HG02623 (cell line): Measurements from ENCODE around the gene EGF.
"Not testable (repeated sequence)": the region's sequence is repeated elsewhere in the genome, so short reads cannot be mapped to it uniquely, and the experiment has no call there.

Source experiments
- ATAC-seq: cut with Tn5 transposase; IDR thresholded peaks from one replicate; pipeline ENCODE4 v1.9.1; 2021; ENCODE audit warnings: moderate library complexity; ENCODE audit not compliant: unreplicated experiment

EGF gene

DNA sequence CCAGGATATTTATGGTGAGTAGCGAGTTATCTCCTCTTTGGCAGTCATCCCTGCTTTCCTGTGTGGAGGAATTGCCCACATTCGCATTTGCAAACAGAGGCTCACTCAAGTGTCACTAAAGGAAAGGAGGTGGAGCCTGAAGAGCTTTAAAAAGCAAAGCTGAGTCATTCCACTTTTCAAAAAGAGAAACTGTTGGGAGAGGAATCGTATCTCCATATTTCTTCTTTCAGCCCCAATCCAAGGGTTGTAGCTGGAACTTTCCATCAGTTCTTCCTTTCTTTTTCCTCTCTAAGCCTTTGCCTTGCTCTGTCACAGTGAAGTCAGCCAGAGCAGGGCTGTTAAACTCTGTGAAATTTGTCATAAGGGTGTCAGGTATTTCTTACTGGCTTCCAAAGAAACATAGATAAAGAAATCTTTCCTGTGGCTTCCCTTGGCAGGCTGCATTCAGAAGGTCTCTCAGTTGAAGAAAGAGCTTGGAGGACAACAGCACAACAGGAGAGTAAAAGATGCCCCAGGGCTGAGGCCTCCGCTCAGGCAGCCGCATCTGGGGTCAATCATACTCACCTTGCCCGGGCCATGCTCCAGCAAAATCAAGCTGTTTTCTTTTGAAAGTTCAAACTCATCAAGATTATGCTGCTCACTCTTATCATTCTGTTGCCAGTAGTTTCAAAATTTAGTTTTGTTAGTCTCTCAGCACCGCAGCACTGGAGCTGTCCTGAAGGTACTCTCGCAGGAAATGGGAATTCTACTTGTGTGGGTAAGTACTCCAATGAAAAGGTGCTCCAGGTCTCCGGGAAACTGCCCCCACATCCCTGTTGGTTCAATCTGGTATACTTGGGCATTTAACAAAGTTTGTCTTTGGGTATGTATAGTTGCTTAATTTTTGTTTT lies at the start of gene EGF:
Gene EGF, plus strand, starts transcription at position 178 of the 890 bp plus-strand sequence. Its CDS starts 453 bp downstream, at position 631.
- ATAC-seq, result no peak

- ATAC-seq, result no peak
Measured at GRCh38 chr4:109864134-109864533, 48.5 kb upstream of the EGF start.

GRCh38 chr4:109870061-109870460 lies 42.6 kb upstream of the EGF start:
- ATAC-seq, result no peak

- no peak for ATAC-seq
Measured at GRCh38 chr4:109872065-109872464, 40.6 kb upstream of the EGF start.

DNA sequence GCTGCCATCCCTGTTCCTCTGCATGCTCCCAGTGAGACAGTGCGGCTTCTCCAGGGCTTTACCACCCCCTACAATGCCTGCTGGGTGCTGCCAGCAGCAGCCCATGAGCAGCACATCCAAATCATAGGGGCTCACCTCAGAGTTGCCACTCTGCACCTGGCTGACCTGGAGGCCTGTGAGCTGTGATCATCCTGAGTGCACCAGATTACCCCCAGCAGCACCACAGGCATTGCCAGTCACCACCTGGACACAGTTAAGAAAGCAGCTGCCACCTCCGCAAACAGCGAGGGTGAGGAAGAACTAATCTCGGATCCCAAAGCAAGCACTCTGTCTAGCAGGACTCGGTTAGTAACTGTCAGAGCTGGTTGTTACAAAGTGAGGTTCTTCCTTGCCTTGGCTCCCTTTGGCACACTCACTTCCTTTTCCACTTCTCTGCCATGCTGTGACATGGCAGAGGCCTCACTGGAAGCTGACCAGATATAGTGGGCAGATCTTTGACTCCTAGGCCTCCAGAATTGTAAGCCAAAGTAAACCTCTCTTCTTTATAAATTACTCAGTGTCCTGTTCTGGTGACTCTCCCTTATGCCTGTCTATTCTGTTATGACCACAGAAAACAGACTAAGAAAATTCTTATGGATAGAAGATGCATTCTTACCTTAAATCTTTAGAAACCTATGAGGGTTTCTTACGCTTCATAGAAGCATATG lies 39.6 kb upstream of the EGF start:
- ATAC-seq, result no peak

- no peak for ATAC-seq
Measured at GRCh38 chr4:109873791-109874514, 38.7 kb upstream of the EGF start.

DNA sequence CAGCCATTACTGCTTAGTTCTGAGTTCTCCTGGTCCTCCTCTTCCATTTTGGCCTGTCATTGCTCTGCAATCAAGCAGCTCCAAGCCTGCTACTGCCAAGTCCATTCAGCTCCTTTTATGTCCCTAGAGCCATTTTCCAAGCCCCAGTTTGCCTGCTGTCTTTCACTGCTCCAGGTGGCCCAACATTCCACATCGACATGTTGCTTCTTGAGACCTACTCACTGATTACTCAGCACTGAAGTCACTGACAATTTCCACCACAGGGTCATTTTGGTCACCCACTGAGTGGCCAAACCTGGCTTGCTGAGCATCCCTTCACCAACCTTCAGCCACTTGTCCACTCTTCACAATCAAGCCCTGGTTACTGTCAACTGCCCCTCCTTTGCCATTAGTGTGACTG lies 37.6 kb upstream of the EGF start:
- no peak for ATAC-seq

DNA sequence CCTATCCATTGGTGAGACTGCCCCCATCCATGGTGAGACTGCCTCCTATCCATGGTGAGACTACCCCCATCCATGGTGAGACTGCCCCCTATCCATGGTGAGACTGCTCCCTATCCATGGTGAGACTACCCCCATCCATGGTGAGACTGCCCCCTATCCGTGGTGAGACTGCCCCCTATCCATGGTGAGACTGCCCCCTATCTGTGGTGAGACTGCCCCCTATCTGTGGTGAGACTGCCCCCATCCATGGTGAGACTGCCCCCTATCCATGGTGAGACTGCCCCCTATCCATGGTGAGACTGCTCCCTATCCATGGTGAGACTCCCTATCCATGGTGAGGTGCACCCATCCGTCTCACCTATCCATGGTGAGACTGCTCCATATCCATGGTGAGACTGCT lies 37.1 kb upstream of the EGF start:
- not testable (repeated sequence) for ATAC-seq

GRCh38 chr4:109876634-109877265 lies 35.9 kb upstream of the EGF start:
- no peak for ATAC-seq

DNA sequence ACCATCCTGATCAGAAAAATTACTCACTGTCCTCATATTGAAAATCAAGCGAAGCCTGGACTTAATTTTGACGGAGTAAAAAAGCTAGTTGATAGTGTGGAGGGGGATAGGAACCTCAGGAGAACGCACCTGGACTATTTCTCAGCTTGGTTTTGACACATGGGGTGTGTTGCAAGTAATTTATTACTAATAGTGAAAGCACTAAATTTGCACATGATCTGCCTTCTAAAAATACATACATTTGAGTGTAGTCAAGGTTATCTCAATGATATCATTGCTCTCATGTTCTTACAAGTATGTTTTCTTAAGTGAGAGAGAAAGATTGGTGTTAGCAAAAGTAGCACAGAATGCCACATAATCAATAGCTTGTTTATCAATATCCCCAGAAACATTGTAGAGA lies 35.3 kb upstream of the EGF start:
- ATAC-seq, result peak; percentile 69

GRCh38 chr4:109878355-109878754 lies 34.3 kb upstream of the EGF start:
- no peak for ATAC-seq

- ATAC-seq, result no peak
Measured at GRCh38 chr4:109879081-109879480, 33.6 kb upstream of the EGF start.

- ATAC-seq, result no peak
Measured at GRCh38 chr4:109879636-109880314, 32.9 kb upstream of the EGF start.

DNA sequence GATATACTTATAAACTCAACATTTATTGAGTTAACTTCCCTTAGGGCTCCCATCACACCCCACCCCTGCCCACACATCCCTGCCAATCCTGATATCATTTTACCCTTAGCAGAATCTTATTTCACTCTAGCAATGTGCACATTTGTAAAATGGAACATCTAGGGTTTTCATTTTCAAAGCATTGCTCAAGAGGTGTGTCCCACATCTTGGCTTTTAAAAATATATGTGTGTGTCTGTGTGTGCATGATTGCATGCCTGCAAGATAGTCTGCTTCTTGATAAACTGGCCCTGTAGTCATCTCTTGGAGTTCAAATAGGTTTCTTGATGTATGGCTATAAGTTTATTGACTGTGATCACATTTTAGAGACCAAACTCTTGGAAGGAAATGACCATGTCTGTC lies 26.4 kb upstream of the EGF start:
- no peak for ATAC-seq

GRCh38 chr4:109887071-109887470 lies 25.6 kb upstream of the EGF start:
- no peak for ATAC-seq

GRCh38 chr4:109890076-109890475 lies 22.6 kb upstream of the EGF start:
- no peak for ATAC-seq

- no peak for ATAC-seq
Measured at GRCh38 chr4:109902559-109903251, 10.0 kb upstream of the EGF start.

GRCh38 chr4:109908731-109909130 lies 4.0 kb upstream of the EGF start:
- ATAC-seq, result no peak

DNA sequence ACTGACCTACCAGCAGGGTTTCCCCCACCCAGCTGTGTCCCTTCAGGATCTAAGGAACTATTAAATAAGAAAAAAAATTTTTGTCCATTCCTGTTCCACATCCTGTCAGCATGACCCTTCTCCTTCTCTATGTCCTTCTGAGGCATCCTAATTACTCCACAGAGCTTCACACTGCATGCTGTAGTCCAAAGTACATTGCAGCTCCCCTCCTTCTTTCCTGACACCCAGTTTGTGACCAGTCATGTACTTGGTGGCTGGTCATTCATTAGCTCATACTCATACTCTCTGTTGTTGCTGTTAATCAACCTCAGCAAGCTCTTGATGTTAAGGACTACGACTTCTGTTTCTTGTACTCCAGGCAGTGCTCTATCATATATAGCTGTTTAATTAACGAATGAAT lies 2.4 kb upstream of the EGF start:
- ATAC-seq, result no peak
